Left ventricle myocardium inferior (tissue), 1 donor: ENCODE data around the gene FGF7. TPM values are rescaled to one million over a fixed set of nuclear protein-coding genes. Genes with fewer than 3 reads are reported as not detected.

Experiments
- DNase-seq: peaks from one replicate; pipeline ENCODE4 v3.0.0-alpha.2; 2020
- H3K27ac ChIP-seq: fragments of 200-600 bp; replicated peaks from 2 replicates; pipeline ENCODE4 v1.8.0; 2021
- H3K27me3 ChIP-seq: fragments of 200-600 bp; 2 replicates; pipeline ENCODE4 v1.8.0; 2021; ENCODE audit warnings: low read depth
- H3K36me3 ChIP-seq: fragments of 200-600 bp; 2 replicates; pipeline ENCODE4 v1.8.0; 2021
- H3K4me1 ChIP-seq: fragments of 200-600 bp; 2 replicates; pipeline ENCODE4 v1.8.0; 2021
- H3K4me3 ChIP-seq: fragments of 200-600 bp; 2 replicates; pipeline ENCODE4 v1.8.0; 2021; ENCODE audit warnings: mild to moderate bottlenecking, moderate library complexity
- H3K9me3 ChIP-seq: fragments of 200-600 bp; replicated peaks from 2 replicates; pipeline ENCODE4 v1.8.0; 2021
- CTCF ChIP-seq: fragments of 200-600 bp; IDR thresholded peaks from 2 replicates; pipeline ENCODE4 v1.8.0; 2021; ENCODE audit warnings: antibody characterized with exemption, mild to moderate bottlenecking, borderline replicate concordance
- intact Hi-C: fragments of 100-400 bp; cut with micrococcal nuclease; formaldehyde crosslinking; loops from one replicate; pipeline ENCODE4 v1.11.0; 2022
- total RNA-seq: library from RNA; stranded (reverse); fragmentation: NEBNext Ultra II Directional; extraction: Animal tissue kit (Norgen Biotek cat#: 25700); gene quantifications from one replicate; pipeline ENCODE4 v1.2.1, GENCODE V29; 2021
- donor health status: DM: no; HTN: yes; CAD: no; lungs with severe emphysema.

FGF7 gene
- total RNA-seq, 1 donor from 2014 or later = 34.1 TPM

GRCh38 chr15:49439678-49440395, 16.8 kb downstream of the FGF7 start:
- TF ChIP-seq CTCF = no peak
- H3K4me1 ChIP-seq = peaks cover 69% of the 10 kb centered on the region
- intact Hi-C loops = no loop called here

GRCh38 chr15:49441356-49441755, 18.3 kb downstream of the FGF7 start:
- intact Hi-C loops = no loop called here
- Histone ChIP-seq H3K36me3 (no peaks in the 10 kb centered on the region), H3K27me3 (no peaks in the 10 kb centered on the region), H3K4me3 (no peak overlapping the region), H3K4me1 (peaks cover 62% of the 10 kb centered on the region), H3K9me3 (no peaks in the 10 kb centered on the region), H3K27ac (peak overlapping the region; percentile 7)
- no peak for TF ChIP-seq CTCF
- no peak for DNase-seq

More at GRCh38 chr15:49439678-49440395, 16.8 kb downstream of the FGF7 start:
- Histone ChIP-seq H3K27ac (peak overlapping the region; percentile 70), H3K27me3 (no peaks in the 10 kb centered on the region), H3K36me3 (no peaks in the 10 kb centered on the region), H3K9me3 (no peaks in the 10 kb centered on the region), H3K4me3 (peak overlapping the region; percentile 9)
- DNase-seq = no peak

- intact Hi-C loops = no loop called here
- Histone ChIP-seq H3K27ac (no peak overlapping the region), H3K4me1 (peaks cover 62% of the 10 kb centered on the region)
These were observed 18.8 kb downstream of the FGF7 start for GRCh38 chr15:49441816-49442215.

GRCh38 chr15:49452595-49452994, 29.6 kb downstream of the FGF7 start:
- H3K27ac ChIP-seq = no peak overlapping the region

More at GRCh38 chr15:49441816-49442215, 18.8 kb downstream of the FGF7 start:
- Histone ChIP-seq H3K27me3 (no peaks in the 10 kb centered on the region), H3K4me3 (no peak overlapping the region), H3K36me3 (no peaks in the 10 kb centered on the region), H3K9me3 (no peaks in the 10 kb centered on the region)
- no peak for DNase-seq
- no peak for TF ChIP-seq CTCF

GRCh38 chr15:49456166-49456565, 33.1 kb downstream of the FGF7 start:
- Histone ChIP-seq H3K4me1 (peaks cover 43% of the 10 kb centered on the region), H3K36me3 (no peaks in the 10 kb centered on the region), H3K27ac (no peak overlapping the region), H3K4me3 (no peak overlapping the region), H3K9me3 (no peaks in the 10 kb centered on the region), H3K27me3 (no peaks in the 10 kb centered on the region)
- intact Hi-C loops = no loop called here
- TF ChIP-seq CTCF = no peak
- no peak for DNase-seq

More at GRCh38 chr15:49452595-49452994, 29.6 kb downstream of the FGF7 start:
- Histone ChIP-seq H3K4me1 (peaks cover 28% of the 10 kb centered on the region), H3K36me3 (no peaks in the 10 kb centered on the region), H3K27me3 (no peaks in the 10 kb centered on the region), H3K4me3 (no peak overlapping the region), H3K9me3 (no peaks in the 10 kb centered on the region)
- no peak for TF ChIP-seq CTCF
- intact Hi-C loops = no loop called here
- no peak for DNase-seq
